ENCODE results near the gene RPS6KL1. TPM values are rescaled to one million over a fixed set of nuclear protein-coding genes. Genes with fewer than 3 reads are reported as not detected.

Gene RPS6KL1
- total and polyA plus RNA-seq, 11 donors: 8.3 to 26.8 (median 17.8) TPM

GRCh38 chr14:74915826-74916225 lies 7.2 kb downstream of the RPS6KL1 start:
- no peak for ATAC-seq
- intact Hi-C loops (cut with DNase I): loop anchor here in 4 of 10 donors (2.0 to 5.0 kb wide), 4 partner anchors 19 to 173 kb away; no protein-coding TSS in a partner anchor
- Histone ChIP-seq H3K4me3 (no peak overlapping the region), H3K27me3 (no peaks in the 10 kb centered on the region), H3K27ac (peak overlapping the region in 7 of 12 donors; percentile 66 to 91 (median 83)), H3K4me1 (peaks cover 0 to 50% (median 34%) of the 10 kb centered on the region in 12 donors), H3K36me3 (peaks cover 0 to 4% (median 0%) of the 10 kb centered on the region in 9 donors), H3K9me3 (no peaks in the 10 kb centered on the region)
- 46 to 55% (median 52%) methylated on average over 7 of the region's 7 CpGs for WGBS, 4 donors
- DNase-seq: no peak
- no peak for TF ChIP-seq CTCF (IDR thresholded peaks at IDR 0.05)
- no peak for TF ChIP-seq POLR2A (IDR thresholded peaks at IDR 0.05)

DNA sequence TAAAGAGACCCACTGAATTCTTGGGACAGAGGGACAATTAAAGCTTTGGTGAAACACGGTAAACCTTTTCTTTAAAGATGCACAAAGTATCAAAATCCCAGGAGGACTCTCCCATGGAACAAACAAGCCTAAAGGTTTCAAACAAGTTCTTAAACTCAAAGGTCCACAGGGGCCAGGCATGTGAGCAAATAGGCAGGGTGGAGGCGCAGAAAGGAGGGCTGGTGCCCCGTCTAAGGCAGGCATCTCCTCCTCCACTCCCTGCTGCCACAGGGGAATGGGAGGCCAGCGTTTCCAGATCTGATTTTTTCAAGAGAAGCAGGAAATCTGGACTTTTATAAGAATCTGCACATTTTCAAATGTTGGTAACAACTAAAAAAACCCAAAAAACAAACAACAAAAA lies 7.6 kb downstream of the RPS6KL1 start:
- no peak for ATAC-seq
- intact Hi-C loops (cut with DNase I): loop anchor here in 4 of 10 donors (2.0 to 5.0 kb wide), 4 partner anchors 19 to 173 kb away; no protein-coding TSS in a partner anchor
- Histone ChIP-seq H3K9me3 (no peaks in the 10 kb centered on the region), H3K4me1 (peaks cover 0 to 50% (median 35%) of the 10 kb centered on the region in 12 donors), H3K27ac (peak overlapping the region in 4 of 12 donors; percentile 69 to 91 (median 86)), H3K36me3 (peaks cover 0 to 4% (median 0%) of the 10 kb centered on the region in 9 donors), H3K4me3 (no peak overlapping the region), H3K27me3 (no peaks in the 10 kb centered on the region)
- WGBS, 4 donors: 62 to 74% (median 70%) methylated on average over 4 of the region's 4 CpGs
- TF ChIP-seq CTCF (IDR thresholded peaks at IDR 0.05): no peak
- TF ChIP-seq POLR2A (IDR thresholded peaks at IDR 0.05): no peak
- no peak for DNase-seq

DNA sequence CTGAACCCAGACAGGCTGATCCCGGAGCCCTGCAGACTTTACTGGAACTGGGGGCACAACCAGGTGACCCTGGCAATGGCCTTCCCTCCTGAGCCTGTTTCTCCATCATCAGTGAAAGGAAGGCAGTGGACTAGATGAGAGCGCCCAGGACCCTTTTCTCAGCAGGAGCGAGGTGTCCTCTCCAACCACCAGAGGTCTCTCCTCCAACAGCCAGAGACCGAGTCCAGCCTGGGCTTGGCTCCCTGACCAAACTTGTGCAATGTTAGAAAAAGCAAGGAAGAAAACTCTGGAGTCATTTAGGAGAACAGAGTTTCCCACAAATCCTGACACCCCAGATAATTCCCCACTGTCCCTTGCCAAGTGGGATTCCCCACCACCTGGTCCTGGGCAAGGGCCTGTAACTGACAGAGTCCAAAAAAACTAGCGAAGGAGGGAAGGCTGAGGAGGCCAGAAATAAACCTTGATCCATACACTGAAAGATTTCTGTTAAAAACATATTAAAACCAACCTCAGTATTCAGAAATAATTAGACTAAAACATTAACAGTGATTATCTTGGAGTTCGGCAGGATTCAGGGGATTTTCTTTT lies 9.0 kb downstream of the RPS6KL1 start:
- TF ChIP-seq POLR2A (IDR thresholded peaks at IDR 0.05) (no peak), CTCF (IDR thresholded peaks at IDR 0.05) (peak; percentile 64 to 87 (median 76))
- H3K4me1 ChIP-seq: peaks cover 0 to 55% (median 40%) of the 10 kb centered on the region in 12 donors
- H3K27me3 ChIP-seq: no peaks in the 10 kb centered on the region
- H3K36me3 ChIP-seq: no peaks in the 10 kb centered on the region
- peak overlapping the region in 8 of 12 donors; percentile 23 to 70 (median 33) for H3K27ac ChIP-seq
- no peak overlapping the region for H3K4me3 ChIP-seq
- ATAC-seq (peak; percentile 44 to 68 (median 60)), DNase-seq (peak in 4 of 5 donors; percentile 75 to 78 (median 76))
- no peaks in the 10 kb centered on the region for H3K9me3 ChIP-seq
- WGBS, 4 donors: 37 to 52% (median 43%) methylated on average over 5 to 6 of the region's 6 CpGs
- intact Hi-C loops (cut with DNase I): loop anchor here in 8 of 10 donors (2.0 to 5.0 kb wide), 6 partner anchors 21 to 177 kb away; no protein-coding TSS in a partner anchor

- ATAC-seq (no peak), DNase-seq (no peak)
- Histone ChIP-seq H3K4me3 (no peak overlapping the region), H3K9me3 (no peaks in the 10 kb centered on the region), H3K27me3 (no peaks in the 10 kb centered on the region), H3K36me3 (no peaks in the 10 kb centered on the region), H3K27ac (peak overlapping the region in 1 of 12 donors; percentile 13), H3K4me1 (peaks cover 0 to 61% (median 42%) of the 10 kb centered on the region in 12 donors)
- WGBS, 4 donors: 71 to 78% (median 75%) methylated on average over 5 of the region's 5 CpGs
- no peak for TF ChIP-seq POLR2A (IDR thresholded peaks at IDR 0.05)
- TF ChIP-seq CTCF (IDR thresholded peaks at IDR 0.05): no peak
- intact Hi-C loops (cut with DNase I): loop anchor here in 6 of 10 donors (2.0 to 5.0 kb wide), 4 partner anchors 34 to 177 kb away; no protein-coding TSS in a partner anchor
These were observed 9.6 kb downstream of the RPS6KL1 start for GRCh38 chr14:74913393-74913910.

Data from heart left ventricle (tissue), 16 donors.